ENCODE results near the gene STX1B. TPM values are rescaled to one million over a fixed set of nuclear protein-coding genes. Genes with fewer than 3 reads are reported as not detected.

The STX1B gene
- total RNA-seq, 1 donor from 2014 or later = 4.9 TPM

- DNase-seq (ENCODE audit: low spot score in 2 of 2, unreplicated experiment in 2 of 2) = no peak
- Mint-ChIP-seq H3K4me3 (no peak overlapping the region), H3K27me3 (ENCODE audit: low read depth) (no peaks in the 10 kb centered on the region), H3K4me1 (peaks cover 23% of the 10 kb centered on the region), H3K9me3 (no peaks in the 10 kb centered on the region), H3K27ac (no peak overlapping the region), H3K36me3 (no peaks in the 10 kb centered on the region)
- TF ChIP-seq CTCF (IDR thresholded peaks at IDR 0.05; ENCODE audit: unreplicated experiment) = no peak
Measured at GRCh38 chr16:30951193-30951592, 59.2 kb downstream of the STX1B start.

GRCh38 chr16:30950516-30951065, 59.8 kb downstream of the STX1B start:
- peak overlapping the region; percentile 85 for H3K27ac Mint-ChIP-seq

GRCh38 chr16:30949650-30950515, 60.6 kb downstream of the STX1B start:
- DNase-seq (ENCODE audit: low spot score in 2 of 2, unreplicated experiment in 2 of 2) = no peak
- Mint-ChIP-seq H3K36me3 (peaks cover 7% of the 10 kb centered on the region), H3K4me3 (peak overlapping the region; percentile 87), H3K27me3 (ENCODE audit: low read depth) (no peaks in the 10 kb centered on the region), H3K27ac (peak overlapping the region; percentile 85), H3K9me3 (no peaks in the 10 kb centered on the region), H3K4me1 (peaks cover 23% of the 10 kb centered on the region)
- TF ChIP-seq CTCF (IDR thresholded peaks at IDR 0.05; ENCODE audit: unreplicated experiment) = no peak

More at GRCh38 chr16:30950516-30951065, 59.8 kb downstream of the STX1B start:
- no peaks in the 10 kb centered on the region for H3K9me3 Mint-ChIP-seq
- H3K27me3 Mint-ChIP-seq (ENCODE audit: low read depth) = no peaks in the 10 kb centered on the region
- peak overlapping the region; percentile 87 for H3K4me3 Mint-ChIP-seq
- H3K36me3 Mint-ChIP-seq = peaks cover 4% of the 10 kb centered on the region
- no peak for TF ChIP-seq CTCF (IDR thresholded peaks at IDR 0.05; ENCODE audit: unreplicated experiment)
- peaks cover 23% of the 10 kb centered on the region for H3K4me1 Mint-ChIP-seq
- no peak for DNase-seq (ENCODE audit: low spot score in 2 of 2, unreplicated experiment in 2 of 2)

GRCh38 chr16:30948667-30949649, 61.5 kb downstream of the STX1B start, which contains the start of gene ORAI3:
Gene ORAI3, plus strand, starts transcription at chr16:30949068. Its CDS starts 222 bp downstream, at chr16:30949290.
- DNase-seq (ENCODE audit: low spot score in 2 of 2, unreplicated experiment in 2 of 2) = peak in 1 of 2 experiments; percentile 75
- Mint-ChIP-seq H3K9me3 (no peaks in the 10 kb centered on the region), H3K4me1 (peaks cover 23% of the 10 kb centered on the region), H3K27me3 (ENCODE audit: low read depth) (no peaks in the 10 kb centered on the region), H3K27ac (peak within 1 kb of the TSS; percentile 96), H3K4me3 (peak within 1 kb of the TSS; percentile 87), H3K36me3 (peaks cover 14% of the 10 kb centered on the region)
- TF ChIP-seq CTCF (IDR thresholded peaks at IDR 0.05; ENCODE audit: unreplicated experiment) = no peak

Data from mesothelial cell of epicardium (in vitro differentiated cells).